HepG2 (cell line): Measurements from ENCODE around the gene PTPRF. TPM values are rescaled to one million over a fixed set of nuclear protein-coding genes. Genes with fewer than 3 reads are reported as not detected.
A peak's percentile ranks its signal among the peaks of the same experiment; 100 is the strongest.

ENCODE experiments used
- ARID4A ChIP-seq: sonication (generic); formaldehyde crosslinking; IDR thresholded peaks from 2 replicates; pipeline ENCODE4 v1.5.0; 2020; ENCODE audit warnings: mild to moderate bottlenecking, missing genetic modification reagents, borderline replicate concordance
- BRCA1 ChIP-seq: sonication (generic); formaldehyde crosslinking; IDR thresholded peaks from 2 replicates; pipeline ENCODE4 v1.4.0; 2020; ENCODE audit warnings: missing genetic modification reagents
- FOXO1 ChIP-seq: sonication (generic); formaldehyde crosslinking; IDR thresholded peaks from 2 replicates; pipeline ENCODE4 v1.4.0; 2020; ENCODE audit warnings: missing genetic modification reagents
- ISL2 ChIP-seq: sonication (generic); formaldehyde crosslinking; IDR thresholded peaks from 2 replicates; pipeline ENCODE4 v1.5.0; 2020; ENCODE audit warnings: missing genetic modification reagents
- MAFK ChIP-seq, 2 experiments: IDR thresholded peaks in 1 of 2; conservative IDR thresholded peaks in 1 of 2; 2 replicates each; pipeline ENCODE4 v1.6.1; 2011; ENCODE audit warnings: improper control_type of control experiment in 2 of 2, low read length in 2 of 2
- MED1 ChIP-seq: sonication (generic); formaldehyde crosslinking; IDR thresholded peaks from 2 replicates; pipeline ENCODE4 v1.4.0; 2020; ENCODE audit warnings: missing genetic modification reagents
- MTF2 ChIP-seq: sonication (generic); formaldehyde crosslinking; IDR thresholded peaks from 2 replicates; pipeline ENCODE4 v1.5.0; 2020; ENCODE audit warnings: missing genetic modification reagents, borderline replicate concordance
- MYNN ChIP-seq: sonication (generic); formaldehyde crosslinking; IDR thresholded peaks from 2 replicates; pipeline ENCODE4 v1.4.0; 2020; ENCODE audit warnings: mild to moderate bottlenecking, low read depth, missing genetic modification reagents
- NPAS2 ChIP-seq: sonication (generic); formaldehyde crosslinking; IDR thresholded peaks from 2 replicates; pipeline ENCODE4 v1.8.0; 2022; ENCODE audit warnings: mild to moderate bottlenecking, missing genetic modification reagents, borderline replicate concordance
- PAXIP1 ChIP-seq: sonication (generic); formaldehyde crosslinking; conservative IDR thresholded peaks from 2 replicates; pipeline ENCODE4 v1.4.0; 2020; ENCODE audit warnings: mild to moderate bottlenecking, missing genetic modification reagents, moderate library complexity
- RFX1 ChIP-seq: fragments of 450-650 bp; IDR thresholded peaks from 2 replicates; pipeline ENCODE4 v1.6.1; 2017
- SCMH1 ChIP-seq: sonication (generic); formaldehyde crosslinking; IDR thresholded peaks from 2 replicates; pipeline ENCODE4 v1.9.0; 2021; ENCODE audit warnings: missing genetic modification reagents, mild to moderate bottlenecking, borderline replicate concordance
- SIN3A ChIP-seq: IDR thresholded peaks from 2 replicates; pipeline ENCODE4 v1.6.1; 2011; ENCODE audit warnings: low read depth, mild to moderate bottlenecking, control low read depth, low read length, borderline replicate concordance
- SIN3B ChIP-seq: fragments of 150-350 bp; IDR thresholded peaks from 2 replicates; pipeline ENCODE4 v1.6.1; 2014; ENCODE audit warnings: low read length
- TGIF2 ChIP-seq: IDR thresholded peaks from 2 replicates; pipeline ENCODE4 v1.6.1; 2016; ENCODE audit warnings: control low read depth, missing compliant biosample characterization
- THAP7 ChIP-seq: sonication (generic); formaldehyde crosslinking; IDR thresholded peaks from 2 replicates; pipeline ENCODE4 v1.8.1; 2023; ENCODE audit warnings: mild to moderate bottlenecking, missing genetic modification reagents
- THAP8 ChIP-seq: sonication (generic); formaldehyde crosslinking; IDR thresholded peaks from 2 replicates; pipeline ENCODE4 v1.5.1; 2020; ENCODE audit warnings: missing genetic modification reagents, mild to moderate bottlenecking, borderline replicate concordance
- ZNF205 ChIP-seq: IDR thresholded peaks from 2 replicates; pipeline ENCODE4 v1.6.1; 2018; ENCODE audit warnings: missing biosample characterization, missing genetic modification reagents
- ZNF34 ChIP-seq: sonication (generic); formaldehyde crosslinking; IDR thresholded peaks from 2 replicates; pipeline ENCODE4 v1.4.0; 2020; ENCODE audit warnings: mild to moderate bottlenecking, missing genetic modification reagents, borderline replicate concordance
- ZNF44 ChIP-seq: sonication (generic); formaldehyde crosslinking; IDR thresholded peaks from 2 replicates; pipeline ENCODE4 v1.5.1; 2020; ENCODE audit warnings: mild to moderate bottlenecking, missing genetic modification reagents
- ZNF713 ChIP-seq: sonication (generic); formaldehyde crosslinking; IDR thresholded peaks from 2 replicates; pipeline ENCODE4 v1.4.0; 2020; ENCODE audit warnings: mild to moderate bottlenecking, missing genetic modification reagents
- polyA plus RNA-seq, 8 experiments: library from polyadenylated mRNA; depleted of rRNA in 3 of 8; stranded (reverse) in 7 of 8; unstranded in 1 of 8; fragments of >200 nt; fragmentation: Illumina TruSeq in 4 of 8; extraction: Trizol in 4 of 8; gene quantifications; 2 replicates each; pipeline versions ENCODE4 v1.2.1 to v1.2.3, GENCODE V29; 2011 to 2016; ENCODE audit warnings: low read depth in 4 of 8, missing spikeins in 1 of 8, mixed read lengths in 1 of 8; ENCODE audit not compliant: insufficient read depth in 1 of 8
- total RNA-seq, 5 experiments: library from RNA; depleted of rRNA; stranded (reverse); fragments of >200 nt; fragmentation: Illumina TruSeq; extraction: Trizol; gene quantifications; 2 replicates each; pipeline ENCODE4 v1.2.3, GENCODE V29; 2016; ENCODE audit warnings: low read depth in 1 of 5

The PTPRF gene
- total and polyA plus RNA-seq, 2 of the 13 experiments (the other 11 are each of a cell fraction or from before 2014, with no cell fraction given): 55.9 to 167 TPM

DNA sequence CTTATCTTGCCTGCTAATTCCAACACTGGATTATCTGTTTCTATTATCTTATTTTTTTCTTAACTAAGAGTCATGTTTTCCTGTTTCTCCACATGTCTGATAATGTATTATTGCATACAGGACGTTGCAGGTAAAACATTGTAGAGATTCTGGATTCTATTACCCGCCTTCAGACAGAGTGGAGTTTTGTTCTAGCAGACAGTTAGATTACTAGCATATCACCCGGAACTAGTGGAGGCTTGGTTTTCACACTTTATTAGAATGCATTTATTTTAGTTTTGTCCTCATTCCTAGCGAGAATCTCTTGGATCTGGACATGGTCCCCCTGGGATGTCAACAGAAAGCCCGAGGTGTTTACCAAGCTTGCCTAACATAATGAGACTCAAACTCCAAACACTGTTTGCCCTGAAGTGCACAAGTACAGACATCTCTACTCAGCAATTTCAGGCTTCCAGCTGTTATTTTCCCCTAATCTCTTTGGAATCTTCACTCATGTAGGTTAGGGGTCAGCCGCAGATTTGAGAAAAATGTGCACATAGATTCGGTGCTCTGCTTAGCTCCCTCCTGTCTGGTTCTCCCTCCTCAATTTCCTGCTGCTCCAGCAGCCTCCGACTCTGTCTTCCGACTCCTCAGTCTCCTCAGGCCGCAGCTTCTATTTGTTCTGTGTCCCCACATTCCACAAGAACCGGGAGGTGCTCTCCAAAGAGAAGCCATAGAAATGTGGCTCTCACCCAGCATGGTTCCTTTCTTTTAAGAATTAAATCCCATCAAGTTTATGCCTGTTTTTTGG lies 36.8 kb upstream of the PTPRF start (continued):
- TF ChIP-seq MAFK (conservative IDR thresholded peaks at IDR 0.05 in 1 of 2, IDR thresholded peaks at IDR 0.05 in 1 of 2; ENCODE audit: low read length in 2 of 2) (peak; percentile 79), SIN3B (no peak), PAXIP1 (peak; percentile 56; the same call in 1 of the 2 replicates), TGIF2 (no peak), ZNF34 (CRISPR knock-in tag) (no peak), ISL2 (no peak), MTF2 (CRISPR knock-in tag) (no peak), ARID4A (no peak), SIN3A (no peak), RFX1 (no peak), ZNF713 (CRISPR knock-in tag) (no peak), THAP7 (CRISPR knock-in tag) (no peak), THAP8 (CRISPR knock-in tag) (no peak), ZNF44 (CRISPR knock-in tag) (no peak), FOXO1 (CRISPR knock-in tag) (peak; percentile 63; the same call in 1 of the 2 replicates), SCMH1 (CRISPR knock-in tag) (no peak), MYNN (CRISPR knock-in tag) (no peak), MED1 (CRISPR knock-in tag) (peak; percentile 27), ZNF205 (CRISPR knock-in tag) (no peak), BRCA1 (CRISPR knock-in tag) (no peak), NPAS2 (CRISPR knock-in tag) (no peak)
